SK-N-MC (cell line): ENCODE measurements around the gene RORC.

Experiments used
- EZH2 ChIP-seq: fragments of 200-600 bp; sonication (generic); IDR thresholded peaks from one replicate; pipeline ENCODE4 v1.6.1; 2017; ENCODE audit warnings: antibody characterized with exemption
- POLR2AphosphoS5 ChIP-seq: IDR thresholded peaks from 2 replicates; pipeline ENCODE4 v1.6.1; 2012; ENCODE audit warnings: mild to moderate bottlenecking, low read depth, low read length, borderline replicate concordance

- no peak for TF ChIP-seq POLR2AphosphoS5
- no peak for TF ChIP-seq EZH2
These were observed 48.9 kb downstream of the RORC start for GRCh38 chr1:151782741-151783140.
